Uterus (tissue), 4 donors: ENCODE data around the gene PTPRU. TPM values are rescaled to one million over a fixed set of nuclear protein-coding genes. Genes with fewer than 3 reads are reported as not detected.

Source experiments
- DNase-seq, 2 donors: peaks; one replicate each; pipeline ENCODE4 v3.0.0-alpha.2; 2019 to 2020
- H3K27ac ChIP-seq, 2 donors: fragments of 200-600 bp; sonication (generic); 1 replicate in 1 of 2; 2 replicates in 1 of 2; pipeline ENCODE4 v1.5.1; 2016 to 2018
- H3K27me3 ChIP-seq, 2 donors: fragments of 200-600 bp; sonication (generic); one replicate each; pipeline ENCODE4 v1.5.1; 2018 to 2019; ENCODE audit warnings: control low read depth in 1 of 2
- H3K36me3 ChIP-seq, 2 donors: fragments of 200-600 bp; sonication (generic); one replicate each; pipeline ENCODE4 v1.5.1; 2019; ENCODE audit warnings: control low read depth in 1 of 2
- H3K4me1 ChIP-seq, 2 donors: fragments of 200-600 bp; sonication (generic); one replicate each; pipeline ENCODE4 v1.5.1; 2018 to 2019; ENCODE audit warnings: control low read depth in 1 of 2
- H3K4me3 ChIP-seq, 2 donors: fragments of 200-600 bp; sonication (generic); 1 replicate in 1 of 2; 2 replicates in 1 of 2; pipeline ENCODE4 v1.5.1; 2018 to 2019; ENCODE audit warnings: mild to moderate bottlenecking in 1 of 2
- H3K9me3 ChIP-seq, 2 donors: fragments of 200-600 bp; sonication (generic); one replicate each; pipeline ENCODE4 v1.5.1; 2019; ENCODE audit warnings: control low read depth in 1 of 2
- POLR2A ChIP-seq, 2 donors: fragments of 450-650 bp; IDR thresholded peaks; one replicate each; pipeline ENCODE4 v1.6.1; 2016; ENCODE audit warnings: antibody characterized with exemption in 2 of 2, mild to moderate bottlenecking in 1 of 2, moderate library complexity in 1 of 2
- intact Hi-C: fragments of 100-400 bp; cut with DNase I; formaldehyde crosslinking; loops from one replicate; pipeline ENCODE4 v1.15.1; 2023; ENCODE audit warnings: low total_unique reads
- total RNA-seq, 4 donors: library from RNA; depleted of rRNA in 3 of 4; stranded (reverse); fragments of >200 nt in 3 of 4; gene quantifications; one replicate each; pipeline versions ENCODE4 v1.1.0 to v1.2.4, GENCODE V29; 2014 to 2023
- TF ChIP-seq, protein P1 (sequence below), 4 experiments: fragments of 200-600 bp in 2 of 4; fragments of 450-650 bp in 2 of 4; sonication (generic) in 2 of 4; IDR thresholded peaks; one replicate each; pipeline ENCODE4 v1.5.1; 2016 to 2019; ENCODE audit warnings: antibody characterized with exemption in 4 of 4, mild to moderate bottlenecking in 2 of 4, moderate library complexity in 1 of 4
- donor health status: DM: yes; HTN: yes; CAD: no.

The PTPRU gene
- total RNA-seq, 4 donors from 2014 or later: 9.5 to 48.2 (median 33.4) TPM

GRCh38 chr1:29279951-29280391 is 43.6 kb downstream of the PTPRU start:
- Histone ChIP-seq H3K27me3 (no peaks in the 10 kb centered on the region), H3K4me3 (no peak overlapping the region), H3K9me3 (no peaks in the 10 kb centered on the region), H3K4me1 (no peaks in the 10 kb centered on the region), H3K27ac (no peak overlapping the region), H3K36me3 (no peaks in the 10 kb centered on the region)
- intact Hi-C loops: no loop called here
- no peak for DNase-seq
- TF ChIP-seq, protein P1, sequence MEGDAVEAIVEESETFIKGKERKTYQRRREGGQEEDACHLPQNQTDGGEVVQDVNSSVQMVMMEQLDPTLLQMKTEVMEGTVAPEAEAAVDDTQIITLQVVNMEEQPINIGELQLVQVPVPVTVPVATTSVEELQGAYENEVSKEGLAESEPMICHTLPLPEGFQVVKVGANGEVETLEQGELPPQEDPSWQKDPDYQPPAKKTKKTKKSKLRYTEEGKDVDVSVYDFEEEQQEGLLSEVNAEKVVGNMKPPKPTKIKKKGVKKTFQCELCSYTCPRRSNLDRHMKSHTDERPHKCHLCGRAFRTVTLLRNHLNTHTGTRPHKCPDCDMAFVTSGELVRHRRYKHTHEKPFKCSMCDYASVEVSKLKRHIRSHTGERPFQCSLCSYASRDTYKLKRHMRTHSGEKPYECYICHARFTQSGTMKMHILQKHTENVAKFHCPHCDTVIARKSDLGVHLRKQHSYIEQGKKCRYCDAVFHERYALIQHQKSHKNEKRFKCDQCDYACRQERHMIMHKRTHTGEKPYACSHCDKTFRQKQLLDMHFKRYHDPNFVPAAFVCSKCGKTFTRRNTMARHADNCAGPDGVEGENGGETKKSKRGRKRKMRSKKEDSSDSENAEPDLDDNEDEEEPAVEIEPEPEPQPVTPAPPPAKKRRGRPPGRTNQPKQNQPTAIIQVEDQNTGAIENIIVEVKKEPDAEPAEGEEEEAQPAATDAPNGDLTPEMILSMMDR (IDR thresholded peaks at IDR 0.05): no peak
- TF ChIP-seq POLR2A (IDR thresholded peaks at IDR 0.05): no peak

DNA sequence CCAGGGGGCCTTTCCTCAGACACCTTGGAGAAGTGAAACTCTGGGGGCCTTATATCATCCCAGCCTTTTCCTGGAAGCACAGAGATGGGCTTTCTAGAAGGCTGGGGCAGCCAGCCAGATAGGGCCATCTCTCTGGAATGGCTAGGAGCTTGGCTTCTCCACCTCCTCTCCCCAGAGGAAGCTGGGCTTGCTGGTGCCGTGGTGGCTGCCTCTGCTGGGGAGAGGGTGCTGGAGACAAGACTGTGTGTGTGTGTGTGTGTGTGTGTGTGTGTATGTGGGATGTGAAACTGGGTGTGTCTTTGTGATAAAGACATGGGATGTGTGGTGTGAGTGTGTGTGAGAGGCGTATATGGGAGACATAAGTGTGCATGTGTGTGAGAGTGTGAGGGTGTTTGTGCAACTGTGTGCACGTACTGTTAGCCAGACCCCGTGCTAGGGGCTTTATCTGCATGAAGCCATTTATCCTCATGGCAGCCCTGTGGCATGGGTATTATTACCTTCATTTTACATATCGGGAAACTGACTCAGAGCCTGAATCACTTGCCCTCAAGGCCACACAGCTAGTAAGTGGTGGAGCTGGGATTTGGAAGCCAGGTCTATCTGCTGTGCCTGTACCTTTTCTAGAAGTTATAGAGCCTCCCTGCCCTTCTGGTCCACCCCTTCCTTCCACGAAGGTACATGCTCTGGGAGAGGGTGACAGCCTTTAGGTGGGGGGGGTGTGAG is 44.2 kb downstream of the PTPRU start:
- H3K36me3 ChIP-seq: no peaks in the 10 kb centered on the region
- H3K4me1 ChIP-seq: no peaks in the 10 kb centered on the region
- H3K4me3 ChIP-seq: no peak overlapping the region
- TF ChIP-seq, protein P1 (IDR thresholded peaks at IDR 0.05): no peak
- TF ChIP-seq POLR2A (IDR thresholded peaks at IDR 0.05): no peak
- no peak for DNase-seq
- no peaks in the 10 kb centered on the region for H3K9me3 ChIP-seq
- H3K27me3 ChIP-seq: no peaks in the 10 kb centered on the region
- H3K27ac ChIP-seq: no peak overlapping the region
- intact Hi-C loops: no loop called here

DNA sequence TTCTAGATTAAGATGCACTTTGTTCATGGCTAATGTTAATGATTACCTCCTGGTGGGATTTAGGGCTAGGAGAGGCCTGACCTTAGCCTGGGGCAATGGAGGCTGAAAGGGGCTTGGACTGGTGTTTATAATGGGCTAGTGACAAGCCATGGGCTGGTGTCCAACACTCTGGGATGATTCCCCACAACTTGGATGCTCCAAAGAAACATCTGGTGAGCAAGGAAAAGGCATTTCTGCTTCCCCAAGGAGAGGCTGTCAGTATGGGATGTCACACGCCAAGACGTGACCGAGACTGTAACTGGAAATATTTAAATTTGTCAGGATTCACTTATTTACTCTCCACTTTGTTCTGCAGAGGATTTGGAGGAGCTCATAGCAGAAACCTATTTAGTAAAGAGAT is 45.2 kb downstream of the PTPRU start:
- no peaks in the 10 kb centered on the region for H3K36me3 ChIP-seq
- H3K4me3 ChIP-seq: no peak overlapping the region
- no peak overlapping the region for H3K27ac ChIP-seq
- no peaks in the 10 kb centered on the region for H3K9me3 ChIP-seq
- DNase-seq: no peak
- H3K27me3 ChIP-seq: no peaks in the 10 kb centered on the region
- no peaks in the 10 kb centered on the region for H3K4me1 ChIP-seq
- intact Hi-C loops: no loop called here
- TF ChIP-seq, protein P1 (IDR thresholded peaks at IDR 0.05): no peak
- no peak for TF ChIP-seq POLR2A (IDR thresholded peaks at IDR 0.05)

DNA sequence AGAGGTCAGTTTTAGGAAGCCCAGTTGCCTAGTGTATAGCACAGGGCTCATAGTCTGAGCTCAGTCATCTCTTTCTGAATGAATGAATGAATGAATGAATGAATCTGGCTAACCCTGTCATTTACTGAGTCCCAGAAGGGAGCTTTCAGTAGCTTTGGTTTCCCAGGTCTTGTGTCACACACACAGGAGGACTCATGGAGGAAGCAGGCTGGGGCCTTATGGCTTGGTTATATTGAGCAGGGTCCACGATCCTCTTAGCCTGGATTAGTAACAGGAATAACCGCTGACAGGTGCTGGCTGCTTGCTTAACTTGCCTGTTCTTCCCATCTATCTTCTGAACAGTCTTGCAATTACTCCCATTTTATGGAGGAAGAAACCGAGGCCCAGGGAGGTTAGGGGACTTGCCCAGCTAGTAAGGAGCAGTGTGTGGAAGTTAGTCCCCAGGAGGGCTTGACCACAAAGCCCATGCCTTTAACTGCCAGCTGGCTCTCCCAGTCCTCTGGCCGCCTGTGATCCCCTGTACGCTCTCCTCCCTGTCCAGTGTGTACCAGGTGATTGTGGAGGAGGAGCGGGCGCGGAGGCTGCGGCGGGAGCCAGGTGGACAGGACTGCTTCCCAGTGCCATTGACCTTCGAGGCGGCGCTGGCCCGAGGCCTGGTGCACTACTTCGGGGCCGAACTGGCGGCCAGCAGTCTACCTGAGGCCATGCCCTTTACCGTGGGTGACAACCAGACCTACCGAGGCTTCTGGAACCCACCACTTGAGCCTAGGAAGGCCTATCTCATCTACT is 46.0 kb downstream of the PTPRU start:
- no peak overlapping the region for H3K27ac ChIP-seq
- no peaks in the 10 kb centered on the region for H3K9me3 ChIP-seq
- no peaks in the 10 kb centered on the region for H3K36me3 ChIP-seq
- intact Hi-C loops: no loop called here
- DNase-seq: no peak
- H3K4me1 ChIP-seq: no peaks in the 10 kb centered on the region
- H3K4me3 ChIP-seq: no peak overlapping the region
- H3K27me3 ChIP-seq: no peaks in the 10 kb centered on the region
- TF ChIP-seq, protein P1 (IDR thresholded peaks at IDR 0.05): no peak
- no peak for TF ChIP-seq POLR2A (IDR thresholded peaks at IDR 0.05)
